Neural cell (in vitro differentiated cells): ENCODE measurements around the gene MN1.

Experiments used
- MXI1 ChIP-seq: fragments of 450-650 bp; conservative IDR thresholded peaks from 2 replicates; pipeline ENCODE4 v1.6.1; 2014; ENCODE audit warnings: antibody characterized with exemption, mild to moderate bottlenecking; ENCODE audit not compliant: poor library complexity, severe bottlenecking
- TF ChIP-seq, protein P1 (sequence below): fragments of 450-650 bp; IDR thresholded peaks from 2 replicates; pipeline ENCODE4 v1.5.1; 2014; ENCODE audit warnings: antibody characterized with exemption, mild to moderate bottlenecking, moderate library complexity; ENCODE audit not compliant: poor library complexity, severe bottlenecking

DNA sequence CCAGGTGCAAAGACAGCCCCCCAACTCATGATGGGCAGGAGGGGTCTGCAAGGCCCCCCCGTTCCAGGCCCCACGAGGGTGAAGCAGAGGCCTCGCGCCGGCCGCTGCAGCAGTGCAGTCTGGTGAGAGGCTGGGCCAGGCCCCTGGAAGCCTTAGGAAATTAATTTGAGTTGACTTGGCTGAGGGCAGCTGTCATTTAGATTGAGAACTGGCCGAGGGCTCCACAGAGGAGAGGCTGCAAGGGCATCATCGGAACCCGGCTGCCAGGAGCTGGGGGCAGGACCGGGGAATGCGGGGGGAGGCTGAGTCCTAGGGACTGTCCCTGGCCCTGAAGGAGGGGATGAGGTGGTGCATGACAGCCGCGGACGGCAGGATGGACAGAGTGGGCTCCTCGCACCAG is 39.9 kb downstream of the MN1 start:
- TF ChIP-seq, protein P1, sequence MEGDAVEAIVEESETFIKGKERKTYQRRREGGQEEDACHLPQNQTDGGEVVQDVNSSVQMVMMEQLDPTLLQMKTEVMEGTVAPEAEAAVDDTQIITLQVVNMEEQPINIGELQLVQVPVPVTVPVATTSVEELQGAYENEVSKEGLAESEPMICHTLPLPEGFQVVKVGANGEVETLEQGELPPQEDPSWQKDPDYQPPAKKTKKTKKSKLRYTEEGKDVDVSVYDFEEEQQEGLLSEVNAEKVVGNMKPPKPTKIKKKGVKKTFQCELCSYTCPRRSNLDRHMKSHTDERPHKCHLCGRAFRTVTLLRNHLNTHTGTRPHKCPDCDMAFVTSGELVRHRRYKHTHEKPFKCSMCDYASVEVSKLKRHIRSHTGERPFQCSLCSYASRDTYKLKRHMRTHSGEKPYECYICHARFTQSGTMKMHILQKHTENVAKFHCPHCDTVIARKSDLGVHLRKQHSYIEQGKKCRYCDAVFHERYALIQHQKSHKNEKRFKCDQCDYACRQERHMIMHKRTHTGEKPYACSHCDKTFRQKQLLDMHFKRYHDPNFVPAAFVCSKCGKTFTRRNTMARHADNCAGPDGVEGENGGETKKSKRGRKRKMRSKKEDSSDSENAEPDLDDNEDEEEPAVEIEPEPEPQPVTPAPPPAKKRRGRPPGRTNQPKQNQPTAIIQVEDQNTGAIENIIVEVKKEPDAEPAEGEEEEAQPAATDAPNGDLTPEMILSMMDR, result no peak
- TF ChIP-seq MXI1, result no peak
